RWPE1 (cell line): ENCODE measurements around the gene RNU1-4.
"Not testable (repeated sequence)": the region's sequence is repeated elsewhere in the genome, so short reads cannot be mapped to it uniquely, and the experiment has no call there.

ENCODE experiments used
- CTCF ChIA-PET: fragments of 350-600 bp; sonication (Branson Sonifier 250); formaldehyde crosslinking; extraction: SDS; loops from one replicate; lab custom pipeline; 2021; lab: Yijun Ruan, JAX
- POLR2A ChIA-PET: fragments of 400-600 bp; formaldehyde crosslinking; extraction: SDS; loops from one replicate; lab custom pipeline; 2020; ENCODE audit warnings: antibody characterized with exemption; ENCODE audit not compliant: low non-redundant PET; lab: Yijun Ruan, JAX
- DNase-seq: peaks from one replicate; pipeline ENCODE4 v3.0.0; 2012; ENCODE audit warnings: low spot score
- H3K27ac ChIP-seq: fragments of 450-650 bp; 2 replicates; pipeline ENCODE4 v1.5.1; 2017

The RNU1-4 gene

GRCh38 chr1:16748710-16749109, 8.4 kb downstream of the RNU1-4 start:
- CTCF ChIA-PET, H3K27ac ChIP-seq, DNase-seq, POLR2A ChIA-PET: not testable (repeated sequence)

GRCh38 chr1:16749910-16750888, 9.9 kb downstream of the RNU1-4 start:
- POLR2A ChIA-PET, DNase-seq, H3K27ac ChIP-seq, CTCF ChIA-PET: not testable (repeated sequence)

GRCh38 chr1:16752770-16753169, 12.5 kb downstream of the RNU1-4 start:
- CTCF ChIA-PET, POLR2A ChIA-PET, H3K27ac ChIP-seq, DNase-seq: not testable (repeated sequence)

- H3K27ac ChIP-seq, DNase-seq, POLR2A ChIA-PET, CTCF ChIA-PET: not testable (repeated sequence)
Observed at GRCh38 chr1:16755385-16755784, 15.1 kb downstream of the RNU1-4 start.

GRCh38 chr1:16755932-16756331, 15.6 kb downstream of the RNU1-4 start:
- DNase-seq, CTCF ChIA-PET, H3K27ac ChIP-seq, POLR2A ChIA-PET: not testable (repeated sequence)

GRCh38 chr1:16757574-16757973, 17.3 kb downstream of the RNU1-4 start:
- DNase-seq, H3K27ac ChIP-seq, CTCF ChIA-PET, POLR2A ChIA-PET: not testable (repeated sequence)

GRCh38 chr1:16758060-16758459, 17.7 kb downstream of the RNU1-4 start:
- CTCF ChIA-PET, DNase-seq, H3K27ac ChIP-seq, POLR2A ChIA-PET: not testable (repeated sequence)

- DNase-seq, POLR2A ChIA-PET, CTCF ChIA-PET: not testable (repeated sequence)
Observed at GRCh38 chr1:16759041-16759493, 18.8 kb downstream of the RNU1-4 start.

GRCh38 chr1:16759650-16760455, 19.5 kb downstream of the RNU1-4 start:
- DNase-seq, POLR2A ChIA-PET, H3K27ac ChIP-seq, CTCF ChIA-PET: not testable (repeated sequence)

More at GRCh38 chr1:16759041-16759493, 18.8 kb downstream of the RNU1-4 start:
- not testable (repeated sequence) for H3K27ac ChIP-seq

- CTCF ChIA-PET = not testable (repeated sequence)
Observed at GRCh38 chr1:16760456-16760765, 20.1 kb downstream of the RNU1-4 start.

GRCh38 chr1:16760801-16761200, 20.5 kb downstream of the RNU1-4 start:
- H3K27ac ChIP-seq, CTCF ChIA-PET, DNase-seq, POLR2A ChIA-PET: not testable (repeated sequence)

More at GRCh38 chr1:16760456-16760765, 20.1 kb downstream of the RNU1-4 start:
- POLR2A ChIA-PET, H3K27ac ChIP-seq, DNase-seq: not testable (repeated sequence)

GRCh38 chr1:16764248-16764819, 24.0 kb downstream of the RNU1-4 start:
- CTCF ChIA-PET, DNase-seq, POLR2A ChIA-PET, H3K27ac ChIP-seq: not testable (repeated sequence)

- CTCF ChIA-PET, POLR2A ChIA-PET: not testable (repeated sequence)
Observed at GRCh38 chr1:16764820-16765655, 24.7 kb downstream of the RNU1-4 start.

GRCh38 chr1:16765731-16766605, 25.7 kb downstream of the RNU1-4 start:
- H3K27ac ChIP-seq, DNase-seq, POLR2A ChIA-PET, CTCF ChIA-PET: not testable (repeated sequence)

More at GRCh38 chr1:16764820-16765655, 24.7 kb downstream of the RNU1-4 start:
- H3K27ac ChIP-seq, DNase-seq: not testable (repeated sequence)

GRCh38 chr1:16766689-16767256, 26.5 kb downstream of the RNU1-4 start:
- CTCF ChIA-PET, POLR2A ChIA-PET: not testable (repeated sequence)

More at GRCh38 chr1:16766689-16767256, 26.5 kb downstream of the RNU1-4 start:
- not testable (repeated sequence) for H3K27ac ChIP-seq, DNase-seq
